ENCODE measurements around the gene COL18A1. TPM values are rescaled to one million over a fixed set of nuclear protein-coding genes. Genes with fewer than 3 reads are reported as not detected.
A peak's percentile ranks its signal among the peaks of the same experiment; 100 is the strongest.

COL18A1 gene
- total RNA-seq, 1 experiment from 2014 or later: 3.3 TPM

GRCh38 chr21:45356653-45357435 lies 48.1 kb upstream of the COL18A1 start:
- TF ChIP-seq CTCF (conservative IDR thresholded peaks at IDR 0.05; ENCODE audit: low read depth, low read length): no peak
- TF ChIP-seq EZH2 (IDR thresholded peaks at IDR 0.05; ENCODE audit: borderline replicate concordance, low read depth, low read length, poor library complexity, severe bottlenecking): no peak
- ChIA-PET CTCF (no interaction called here), POLR2A (ENCODE audit: low non-redundant PET) (no interaction called here)
- Histone ChIP-seq H3K4me3 (ENCODE audit: low read depth, low read length, poor library complexity, severe bottlenecking) (no peak overlapping the region), H3K36me3 (ENCODE audit: insufficient read depth, low read length, poor library complexity, severe bottlenecking) (no peaks in the 10 kb centered on the region), H3K27ac (ENCODE audit: low read depth, low read length, poor library complexity, severe bottlenecking) (no peak overlapping the region), H3K4me1 (ENCODE audit: insufficient read depth, low read length, poor library complexity, severe bottlenecking) (peaks cover 5% of the 10 kb centered on the region), H3K27me3 (replicated peaks; ENCODE audit: insufficient read depth, low read depth, low read length, poor library complexity) (no peaks in the 10 kb centered on the region), H3K9me3 (ENCODE audit: low read depth, low read length, poor library complexity, severe bottlenecking) (no peaks in the 10 kb centered on the region)
- BruUV-seq (replicated peaks): no TSS peak
- intact Hi-C loops (cut with micrococcal nuclease; ENCODE audit: unreplicated experiment): no loop called here
- DNase-seq (ENCODE audit: low spot score): no peak

- H3K9me3 ChIP-seq (ENCODE audit: low read depth, low read length, poor library complexity, severe bottlenecking): no peaks in the 10 kb centered on the region
- no peaks in the 10 kb centered on the region for H3K36me3 ChIP-seq (ENCODE audit: insufficient read depth, low read length, poor library complexity, severe bottlenecking)
- peaks cover 5% of the 10 kb centered on the region for H3K4me1 ChIP-seq (ENCODE audit: insufficient read depth, low read length, poor library complexity, severe bottlenecking)
- TF ChIP-seq EZH2 (IDR thresholded peaks at IDR 0.05; ENCODE audit: borderline replicate concordance, low read depth, low read length, poor library complexity, severe bottlenecking): no peak
- 0 out of 2 replicates have a peak, but pooled peaks have one; percentile 26 for TF ChIP-seq CTCF (conservative IDR thresholded peaks at IDR 0.05; ENCODE audit: low read depth, low read length)
- H3K27ac ChIP-seq (ENCODE audit: low read depth, low read length, poor library complexity, severe bottlenecking): no peak overlapping the region
- H3K4me3 ChIP-seq (ENCODE audit: low read depth, low read length, poor library complexity, severe bottlenecking): no peak overlapping the region
- POLR2A ChIA-PET (ENCODE audit: low non-redundant PET): interaction anchor here (0.6 kb wide), 1 partner anchor 16 kb away, joined by 5 read pairs; no protein-coding TSS in a partner anchor
- CTCF ChIA-PET: no interaction called here
- H3K27me3 ChIP-seq (replicated peaks; ENCODE audit: insufficient read depth, low read depth, low read length, poor library complexity): no peaks in the 10 kb centered on the region
- no TSS peak for BruUV-seq (replicated peaks)
- DNase-seq (ENCODE audit: low spot score): no peak
- intact Hi-C loops (cut with micrococcal nuclease; ENCODE audit: unreplicated experiment): no loop called here
These were observed 47.3 kb upstream of the COL18A1 start for GRCh38 chr21:45357436-45358260.

GRCh38 chr21:45358261-45358670 lies 46.7 kb upstream of the COL18A1 start:
- CTCF ChIA-PET: no interaction called here

More at GRCh38 chr21:45358261-45358670, 46.7 kb upstream of the COL18A1 start:
- no peak for TF ChIP-seq CTCF (conservative IDR thresholded peaks at IDR 0.05; ENCODE audit: low read depth, low read length)
- no peak for TF ChIP-seq EZH2 (IDR thresholded peaks at IDR 0.05; ENCODE audit: borderline replicate concordance, low read depth, low read length, poor library complexity, severe bottlenecking)
- intact Hi-C loops (cut with micrococcal nuclease; ENCODE audit: unreplicated experiment): no loop called here
- Histone ChIP-seq H3K27me3 (replicated peaks; ENCODE audit: insufficient read depth, low read depth, low read length, poor library complexity) (no peaks in the 10 kb centered on the region), H3K9me3 (ENCODE audit: low read depth, low read length, poor library complexity, severe bottlenecking) (no peaks in the 10 kb centered on the region), H3K27ac (ENCODE audit: low read depth, low read length, poor library complexity, severe bottlenecking) (no peak overlapping the region), H3K4me1 (ENCODE audit: insufficient read depth, low read length, poor library complexity, severe bottlenecking) (peaks cover under 1% of the 10 kb centered on the region), H3K36me3 (ENCODE audit: insufficient read depth, low read length, poor library complexity, severe bottlenecking) (no peaks in the 10 kb centered on the region), H3K4me3 (ENCODE audit: low read depth, low read length, poor library complexity, severe bottlenecking) (no peak overlapping the region)
- BruUV-seq (replicated peaks): no TSS peak
- no peak for DNase-seq (ENCODE audit: low spot score)
- POLR2A ChIA-PET (ENCODE audit: low non-redundant PET): interaction anchor here (0.6 kb wide), 1 partner anchor 16 kb away, joined by 5 read pairs; no protein-coding TSS in a partner anchor
